Measurements from ENCODE around the gene ADSS1.

ADSS1 gene

DNA sequence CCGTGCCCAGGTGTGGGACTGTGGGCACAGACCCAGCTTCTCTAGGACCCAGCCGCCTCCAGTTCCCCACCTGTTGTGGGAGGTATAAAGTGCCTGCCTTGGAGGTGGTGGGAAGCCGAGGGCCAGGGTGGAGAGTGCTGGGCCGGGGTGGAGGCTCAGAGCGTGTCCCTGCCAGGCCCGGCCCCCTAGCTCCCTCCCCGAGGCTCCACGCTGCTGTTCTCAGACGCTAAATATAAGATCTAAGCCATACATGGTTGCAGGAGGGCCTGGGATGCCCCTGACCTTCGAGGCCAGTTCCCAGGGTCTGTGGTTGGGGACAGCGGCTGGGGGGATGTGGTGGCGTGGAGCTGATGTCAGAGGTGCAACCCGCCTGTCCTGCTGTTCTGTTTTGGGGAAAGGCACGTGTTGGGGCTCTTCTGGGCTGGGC, 23.8 kb upstream of the ADSS1 start:
- TF ChIP-seq GATA3 (IDR thresholded peaks at IDR 0.05; ENCODE audit: low read depth, low read length): no peak
- TF ChIP-seq GATA2 (IDR thresholded peaks at IDR 0.05; ENCODE audit: low read depth, low read length): no peak

DNA sequence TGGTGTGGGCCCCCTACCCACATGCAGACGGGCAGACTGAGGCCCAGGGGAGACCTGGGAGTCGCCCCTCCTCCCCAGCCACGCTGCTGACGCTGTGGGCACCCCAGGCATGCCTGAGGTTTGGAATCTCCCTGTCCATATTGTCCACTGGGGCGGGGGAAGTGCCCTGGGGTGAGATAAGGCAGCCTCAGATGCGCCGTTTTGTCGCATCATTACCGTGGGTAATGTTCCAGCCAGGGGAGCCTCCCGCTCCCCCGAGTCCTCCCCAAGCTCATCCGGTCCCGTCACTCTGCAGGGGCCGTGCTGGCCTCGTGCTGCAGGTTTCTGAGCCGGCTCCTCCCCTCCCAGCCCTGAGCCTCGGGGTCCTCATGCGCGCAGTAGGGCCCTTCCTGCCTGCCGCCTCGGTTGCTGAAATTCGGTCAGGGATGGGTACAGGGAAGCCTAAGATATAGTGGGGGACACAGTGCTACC, 23.2 kb upstream of the ADSS1 start:
- no peak for TF ChIP-seq GATA2 (IDR thresholded peaks at IDR 0.05; ENCODE audit: low read depth, low read length)
- no peak for TF ChIP-seq GATA3 (IDR thresholded peaks at IDR 0.05; ENCODE audit: low read depth, low read length)

DNA sequence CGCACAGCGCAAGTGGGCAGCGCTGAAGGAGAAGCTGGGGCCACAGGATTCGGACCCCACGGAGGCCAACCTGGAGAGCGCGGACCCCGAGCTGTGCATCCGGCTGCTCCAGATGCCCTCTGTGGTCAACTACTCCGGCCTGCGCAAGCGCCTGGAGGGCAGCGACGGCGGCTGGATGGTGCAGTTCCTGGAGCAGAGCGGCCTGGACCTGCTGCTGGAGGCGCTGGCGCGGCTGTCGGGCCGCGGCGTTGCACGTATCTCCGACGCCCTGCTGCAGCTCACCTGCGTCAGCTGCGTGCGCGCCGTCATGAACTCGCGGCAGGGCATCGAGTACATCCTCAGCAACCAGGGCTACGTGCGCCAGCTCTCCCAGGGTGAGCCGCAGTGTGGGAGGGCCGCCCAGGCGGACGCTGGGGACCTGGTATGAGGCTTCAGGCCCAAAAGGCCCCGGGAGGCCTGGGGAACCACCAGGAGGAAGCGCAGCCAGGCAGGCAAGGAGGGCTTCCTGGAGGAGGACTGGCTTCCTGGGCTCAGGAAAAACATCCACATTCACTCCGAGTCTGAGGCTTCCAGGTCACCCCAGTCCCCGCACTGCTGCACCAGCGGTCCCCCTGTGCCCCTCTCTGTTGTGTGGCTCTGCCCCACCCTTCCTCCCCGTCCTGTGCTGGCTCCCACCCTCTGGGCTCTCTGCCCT, 22.5 kb upstream of the ADSS1 start:
- TF ChIP-seq GATA2 (IDR thresholded peaks at IDR 0.05; ENCODE audit: low read depth, low read length) (no peak), GATA3 (IDR thresholded peaks at IDR 0.05; ENCODE audit: low read depth, low read length) (no peak)

DNA sequence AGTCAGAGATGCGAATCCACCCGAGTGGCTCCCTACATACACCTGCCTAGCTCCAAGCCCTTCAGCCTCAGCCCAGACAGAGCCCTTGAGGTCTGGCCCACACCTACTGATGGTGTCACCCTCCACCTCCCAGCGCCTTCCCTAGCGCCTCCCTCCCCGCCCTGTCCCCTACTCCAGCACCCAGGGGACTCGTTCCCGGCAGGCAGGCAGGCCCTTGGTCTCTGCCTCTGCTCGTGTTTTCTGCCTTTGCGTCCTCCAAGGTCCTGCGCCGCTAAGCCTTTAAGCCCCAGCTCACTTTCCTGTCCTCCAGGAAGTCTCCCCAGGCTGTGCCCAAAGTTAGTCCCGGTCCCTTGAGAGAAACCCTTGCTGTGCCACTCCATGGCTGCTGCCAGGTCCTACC, 21.9 kb upstream of the ADSS1 start:
- TF ChIP-seq GATA2 (IDR thresholded peaks at IDR 0.05; ENCODE audit: low read depth, low read length) (no peak), GATA3 (IDR thresholded peaks at IDR 0.05; ENCODE audit: low read depth, low read length) (no peak)

DNA sequence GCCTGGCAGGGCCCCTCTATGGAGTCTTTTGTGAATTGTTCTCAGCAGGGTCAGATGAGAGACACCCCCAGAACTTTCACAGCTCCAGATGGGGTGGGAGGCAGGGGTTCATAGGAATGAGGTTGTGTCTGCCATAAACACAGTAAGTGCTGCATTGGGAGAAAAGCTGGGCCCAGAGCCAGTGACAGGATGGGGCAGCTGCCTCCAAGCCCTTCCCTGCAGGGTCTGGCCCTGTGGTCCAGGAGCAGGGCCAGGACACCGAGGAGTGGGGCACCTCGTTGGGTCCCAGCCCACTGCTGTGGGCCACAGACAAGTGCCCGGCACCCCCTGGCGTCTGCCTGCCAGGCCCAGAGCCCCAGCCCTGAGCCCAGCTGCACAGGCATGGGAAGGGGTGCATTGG, 21.4 kb upstream of the ADSS1 start:
- TF ChIP-seq GATA3 (IDR thresholded peaks at IDR 0.05; ENCODE audit: low read depth, low read length) (no peak), GATA2 (IDR thresholded peaks at IDR 0.05; ENCODE audit: low read depth, low read length) (no peak)

DNA sequence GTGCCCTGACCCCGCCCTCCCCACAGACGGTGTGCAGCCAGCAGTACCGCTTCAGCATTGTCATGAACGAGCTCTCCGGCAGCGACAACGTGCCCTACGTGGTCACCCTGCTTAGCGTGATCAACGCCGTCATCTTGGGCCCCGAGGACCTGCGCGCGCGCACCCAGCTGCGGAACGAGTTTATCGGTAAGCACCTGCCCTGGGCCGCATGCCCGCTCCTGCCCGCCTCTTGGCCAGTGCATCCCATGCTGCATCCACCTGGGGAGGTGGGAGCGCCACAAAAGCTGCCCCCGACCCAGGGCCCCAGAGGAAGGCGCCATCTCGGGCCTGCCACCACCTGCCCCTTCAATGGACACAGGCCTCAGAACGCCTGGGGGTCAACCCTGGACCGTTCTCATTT, 20.8 kb upstream of the ADSS1 start:
- TF ChIP-seq GATA2 (IDR thresholded peaks at IDR 0.05; ENCODE audit: low read depth, low read length): no peak
- no peak for TF ChIP-seq GATA3 (IDR thresholded peaks at IDR 0.05; ENCODE audit: low read depth, low read length)

DNA sequence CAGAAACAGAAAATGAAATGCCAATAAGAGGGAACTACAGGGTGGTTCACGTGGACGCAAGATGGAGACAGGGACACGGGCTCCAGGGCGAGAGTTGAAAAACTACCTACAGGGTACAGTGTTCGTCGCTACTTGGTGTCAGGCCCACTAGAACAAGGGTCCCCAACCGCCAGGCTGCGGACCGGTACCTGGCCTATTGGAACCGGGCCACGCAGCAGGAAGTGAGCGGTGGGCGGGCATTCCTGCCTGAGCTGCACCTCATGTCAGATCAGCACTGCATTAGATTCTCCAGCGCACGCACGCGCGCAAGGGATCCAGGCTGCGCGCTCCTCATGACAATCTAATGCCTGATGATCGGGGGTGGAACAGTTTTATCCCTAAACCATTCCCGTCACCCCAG, 19.8 kb upstream of the ADSS1 start:
- no peak for TF ChIP-seq GATA3 (IDR thresholded peaks at IDR 0.05; ENCODE audit: low read depth, low read length)
- TF ChIP-seq GATA2 (IDR thresholded peaks at IDR 0.05; ENCODE audit: low read depth, low read length): no peak

DNA sequence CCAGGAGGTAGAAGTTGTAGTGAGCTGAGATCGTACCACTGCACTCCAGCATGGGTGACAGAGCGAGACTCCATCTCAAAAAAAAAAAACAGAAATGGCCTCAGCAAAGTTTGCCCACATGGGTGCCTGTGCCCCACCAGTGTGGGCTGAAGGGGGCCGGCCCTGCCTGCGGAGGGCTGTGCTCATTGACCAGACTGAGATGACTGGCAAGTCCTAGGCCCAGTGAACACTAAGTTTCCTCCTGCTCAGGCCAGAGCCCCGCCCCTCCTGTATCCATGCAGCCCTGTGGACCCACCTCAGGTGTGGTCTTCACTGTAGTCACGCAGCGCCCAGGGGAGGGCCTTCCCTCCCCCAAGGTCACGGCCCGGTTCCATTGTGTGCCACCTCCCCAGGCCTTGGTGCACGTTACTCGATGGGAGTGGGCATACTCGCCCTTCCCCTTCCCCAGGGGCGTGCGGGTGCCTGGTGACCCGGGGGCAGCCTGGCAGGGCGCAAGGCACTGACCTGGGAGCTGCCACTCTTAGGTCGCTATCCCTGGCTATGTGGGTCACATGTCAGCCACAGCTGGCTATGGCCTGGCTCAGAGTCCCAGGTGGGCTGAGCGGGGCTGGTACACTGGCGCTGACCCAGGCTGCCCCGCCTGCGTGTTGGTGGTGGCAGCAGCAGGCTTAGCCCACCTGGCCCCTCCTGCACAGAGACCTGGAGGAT, 18.5 kb upstream of the ADSS1 start:
- TF ChIP-seq GATA3 (IDR thresholded peaks at IDR 0.05; ENCODE audit: low read depth, low read length) (no peak), GATA2 (IDR thresholded peaks at IDR 0.05; ENCODE audit: low read depth, low read length) (no peak)

DNA sequence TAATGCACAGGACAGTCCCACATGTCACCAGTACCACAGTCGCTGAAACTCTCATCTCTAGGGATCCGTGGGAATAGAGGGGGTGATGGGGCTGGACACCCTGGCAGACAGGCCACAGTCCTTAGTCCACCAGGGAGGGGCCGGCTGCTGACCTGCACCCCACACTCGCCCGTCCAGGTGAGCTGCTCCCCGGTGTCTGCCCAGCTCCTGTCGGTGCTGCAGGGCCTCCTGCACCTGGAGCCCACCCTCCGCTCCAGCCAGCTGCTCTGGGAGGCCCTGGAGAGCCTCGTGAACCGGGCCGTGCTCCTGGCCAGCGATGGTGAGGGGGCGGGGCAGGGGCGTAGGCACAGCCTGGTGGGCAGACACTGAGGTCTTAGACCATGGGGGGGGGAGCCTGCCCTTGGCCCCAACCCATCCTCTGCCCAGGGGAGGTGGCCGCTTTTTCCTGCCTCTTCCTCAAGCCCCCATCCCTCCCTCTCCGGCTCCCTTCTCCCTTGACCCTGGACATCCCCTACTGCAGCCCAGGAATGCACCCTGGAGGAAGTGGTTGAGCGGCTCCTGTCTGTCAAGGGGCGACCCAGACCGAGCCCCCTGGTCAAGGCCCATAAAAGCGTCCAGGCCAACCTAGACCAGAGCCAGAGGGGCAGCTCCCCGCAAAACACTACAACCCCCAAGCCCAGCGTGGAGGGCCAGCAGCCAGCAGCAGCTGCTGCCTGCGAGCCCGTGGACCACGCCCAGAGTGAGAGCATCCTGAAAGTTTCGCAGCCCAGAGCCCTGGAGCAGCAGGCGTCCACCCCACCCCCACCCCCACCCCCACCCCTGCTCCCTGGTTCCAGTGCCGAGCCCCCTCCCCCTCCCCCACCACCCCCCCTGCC, 17.1 kb upstream of the ADSS1 start:
- no peak for TF ChIP-seq GATA2 (IDR thresholded peaks at IDR 0.05; ENCODE audit: low read depth, low read length)
- no peak for TF ChIP-seq GATA3 (IDR thresholded peaks at IDR 0.05; ENCODE audit: low read depth, low read length)

DNA sequence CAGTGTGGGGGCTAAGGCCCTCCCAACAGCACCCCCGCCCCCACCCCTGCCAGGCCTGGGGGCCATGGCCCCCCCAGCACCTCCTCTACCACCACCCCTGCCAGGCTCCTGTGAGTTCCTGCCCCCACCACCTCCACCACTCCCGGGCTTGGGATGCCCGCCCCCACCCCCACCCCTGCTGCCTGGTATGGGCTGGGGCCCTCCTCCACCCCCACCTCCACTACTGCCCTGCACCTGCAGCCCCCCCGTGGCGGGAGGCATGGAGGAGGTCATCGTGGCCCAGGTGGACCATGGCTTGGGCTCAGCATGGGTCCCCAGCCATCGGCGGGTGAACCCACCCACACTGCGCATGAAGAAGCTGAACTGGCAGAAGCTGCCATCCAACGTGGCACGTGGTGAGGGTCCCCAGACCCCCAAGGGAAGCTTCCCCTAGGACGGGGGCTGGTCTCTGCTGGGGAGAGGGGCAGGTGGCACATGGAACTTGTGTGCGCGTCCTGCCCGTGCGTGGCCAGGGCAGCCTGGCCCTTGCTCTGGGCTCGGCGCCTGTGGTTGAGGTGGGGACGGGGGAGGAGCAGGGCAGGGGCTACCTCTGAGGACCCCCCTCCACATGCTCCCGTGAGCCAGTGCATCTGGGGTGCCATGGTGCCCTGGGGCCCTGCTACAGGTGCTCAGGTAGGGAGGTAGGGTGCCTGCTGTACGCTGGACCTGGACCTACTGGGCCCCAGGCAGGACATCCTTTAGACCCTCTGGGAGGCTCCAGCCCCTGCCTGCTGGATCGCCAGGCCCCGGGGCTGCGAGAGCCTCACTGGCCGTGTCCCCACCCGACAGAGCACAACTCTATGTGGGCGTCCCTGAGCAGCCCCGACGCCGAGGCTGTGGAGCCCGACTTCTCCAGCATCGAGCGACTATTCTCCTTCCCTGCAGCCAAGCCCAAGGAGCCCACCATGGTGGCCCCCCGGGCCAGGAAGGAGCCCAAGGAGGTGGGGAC, 16.1 kb upstream of the ADSS1 start:
- no peak for TF ChIP-seq GATA2 (IDR thresholded peaks at IDR 0.05; ENCODE audit: low read depth, low read length)
- no peak for TF ChIP-seq GATA3 (IDR thresholded peaks at IDR 0.05; ENCODE audit: low read depth, low read length)

DNA sequence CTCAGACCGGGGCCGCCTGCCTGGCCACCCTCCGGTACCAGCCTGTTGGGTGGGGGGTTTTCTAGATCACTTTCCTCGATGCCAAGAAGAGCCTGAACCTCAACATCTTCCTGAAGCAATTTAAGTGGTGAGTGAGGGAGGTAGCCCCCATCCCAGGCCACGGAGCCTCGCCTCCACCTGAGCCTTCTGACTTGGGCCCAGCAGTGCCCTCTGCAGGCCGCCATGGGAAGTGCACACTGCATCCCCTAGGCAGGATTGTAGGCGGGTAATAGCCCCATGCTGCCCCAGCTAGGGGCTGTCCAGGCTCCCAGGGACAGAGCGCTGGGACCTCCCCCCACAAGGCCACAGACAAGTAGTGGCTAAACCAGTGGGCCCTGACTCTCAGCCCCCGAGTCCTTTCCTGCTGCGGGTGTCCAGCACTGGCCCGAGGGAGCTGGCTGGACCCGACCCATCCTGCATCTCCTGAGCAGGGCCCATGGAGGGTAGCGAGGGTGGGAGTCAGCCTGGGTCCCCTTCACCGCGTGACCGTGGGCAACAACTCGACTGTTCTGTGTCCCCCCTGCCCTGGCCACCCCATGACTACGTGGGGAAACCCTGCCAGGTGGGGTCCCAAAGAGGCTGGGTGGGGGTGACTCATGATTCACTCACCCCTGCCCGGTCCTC, 15.3 kb upstream of the ADSS1 start:
- TF ChIP-seq GATA3 (IDR thresholded peaks at IDR 0.05; ENCODE audit: low read depth, low read length) (no peak), GATA2 (IDR thresholded peaks at IDR 0.05; ENCODE audit: low read depth, low read length) (no peak)

DNA sequence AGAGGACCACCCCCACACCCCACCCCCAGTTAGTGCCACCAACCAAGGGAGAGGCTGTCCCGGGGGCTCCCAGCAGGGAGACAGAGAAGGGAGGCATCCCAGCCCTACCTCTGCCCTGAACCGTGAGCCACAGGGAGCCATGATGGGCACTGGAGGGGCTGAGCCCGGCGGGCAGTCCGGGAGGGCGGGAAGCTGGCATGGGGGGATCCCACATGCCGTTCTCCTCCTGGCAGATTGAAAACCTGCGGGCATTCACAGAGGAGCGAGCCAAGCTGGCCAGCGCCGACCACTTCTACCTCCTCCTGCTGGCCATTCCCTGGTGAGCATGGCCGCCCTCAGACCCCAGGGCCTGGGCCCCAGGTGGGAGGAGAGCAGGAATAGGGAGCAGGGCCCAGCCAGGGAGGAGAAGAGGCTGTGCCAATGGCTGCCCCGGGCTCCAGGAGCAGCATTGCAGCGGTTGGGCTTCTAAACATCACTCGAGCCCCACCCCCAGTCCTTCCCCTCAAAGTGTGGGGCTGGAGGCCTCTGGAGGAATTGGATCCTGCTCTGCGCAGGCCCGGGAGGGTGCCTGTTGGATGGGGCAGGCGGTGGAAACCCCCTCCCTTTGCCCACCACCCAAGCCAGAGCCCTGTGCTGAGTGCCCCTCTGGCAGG, 14.5 kb upstream of the ADSS1 start:
- TF ChIP-seq GATA2 (IDR thresholded peaks at IDR 0.05; ENCODE audit: low read depth, low read length) (no peak), GATA3 (IDR thresholded peaks at IDR 0.05; ENCODE audit: low read depth, low read length) (no peak)

Measured in SH-SY5Y (cell line).